HepG2 (cell line): ENCODE measurements around the gene HNRNPA2B1.

Source experiments
- ATF7 ChIP-seq, 2 experiments: fragments of 450-650 bp in 1 of 2; sonication (generic) in 1 of 2; formaldehyde crosslinking in 1 of 2; IDR thresholded peaks; 2 replicates each; pipeline versions ENCODE4 v1.4.0 to v1.6.1; 2016 to 2020; ENCODE audit warnings: antibody characterized with exemption in 1 of 2, mild to moderate bottlenecking in 1 of 2, missing genetic modification reagents in 1 of 2
- BHLHE40 ChIP-seq: IDR thresholded peaks from 2 replicates; pipeline ENCODE4 v1.6.1; 2011; ENCODE audit warnings: low read length, improper control_type of control experiment
- CBX5 ChIP-seq: sonication (generic); formaldehyde crosslinking; IDR thresholded peaks from 2 replicates; pipeline ENCODE4 v1.4.0; 2020; ENCODE audit warnings: missing genetic modification reagents, borderline replicate concordance
- CTCF ChIP-seq: sonication (generic); formaldehyde crosslinking; IDR thresholded peaks from 2 replicates; pipeline ENCODE4 v1.5.0; 2020; ENCODE audit warnings: mild to moderate bottlenecking, missing genetic modification reagents, moderate library complexity
- FOXM1 ChIP-seq: sonication (generic); formaldehyde crosslinking; IDR thresholded peaks from 2 replicates; pipeline ENCODE4 v1.5.0; 2020; ENCODE audit warnings: missing genetic modification reagents
- PHB2 ChIP-seq: fragments of 450-650 bp; IDR thresholded peaks from 2 replicates; pipeline ENCODE4 v1.6.1; 2018; ENCODE audit not compliant: partially characterized antibody
- SIN3A ChIP-seq: IDR thresholded peaks from 2 replicates; pipeline ENCODE4 v1.6.1; 2011; ENCODE audit warnings: low read depth, mild to moderate bottlenecking, control low read depth, low read length, borderline replicate concordance
- TFE3 ChIP-seq: IDR thresholded peaks from 2 replicates; pipeline ENCODE4 v1.6.1; 2016
- TRIM22 ChIP-seq: fragments of 450-650 bp; IDR thresholded peaks from 2 replicates; pipeline ENCODE4 v1.6.1; 2017
- ZNF644 ChIP-seq: IDR thresholded peaks from 2 replicates; pipeline ENCODE4 v1.6.1; 2016; ENCODE audit warnings: low read depth
- ZNF776 ChIP-seq: sonication (generic); formaldehyde crosslinking; IDR thresholded peaks from 2 replicates; pipeline ENCODE4 v1.4.0; 2020; ENCODE audit warnings: mild to moderate bottlenecking, missing genetic modification reagents

- TF ChIP-seq BHLHE40 (no peak), TFE3 (CRISPR knock-in tag) (no peak), ZNF776 (no peak), ATF7 (IDR thresholded peaks at IDR 0.05) (no peak), ATF7 (CRISPR knock-in tag; IDR thresholded peaks at IDR 0.05) (no peak), FOXM1 (no peak), CTCF (CRISPR knock-in tag) (no peak), PHB2 (no peak), ZNF644 (CRISPR knock-in tag) (no peak), TRIM22 (no peak), CBX5 (CRISPR knock-in tag) (no peak), SIN3A (no peak)
These were observed 56.1 kb downstream of the HNRNPA2B1 start for GRCh38 chr7:26144184-26145080.
